Endometrial microvascular endothelial cells (primary cell): ENCODE measurements around the gene LRRC32. TPM values are rescaled to one million over a fixed set of nuclear protein-coding genes. Genes with fewer than 3 reads are reported as not detected.

Experiments used
- in situ Hi-C: cut with HindIII; loops from 2 replicates; pipeline ENCODE4 v1.10.0; 2017; ENCODE audit warnings: low sequenced_read_pairs, low pct_unique_long_range_greater_than_20kb; ENCODE audit errors: inconsistent ontology term
- total RNA-seq: library from RNA; depleted of rRNA; stranded (reverse); fragments of >200 nt; gene quantifications from one replicate; pipeline ENCODE4 v1.2.3, GENCODE V29; 2015; ENCODE audit errors: inconsistent ontology term

The LRRC32 gene
- total RNA-seq, 1 donor from 2014 or later = 53.6 TPM

DNA sequence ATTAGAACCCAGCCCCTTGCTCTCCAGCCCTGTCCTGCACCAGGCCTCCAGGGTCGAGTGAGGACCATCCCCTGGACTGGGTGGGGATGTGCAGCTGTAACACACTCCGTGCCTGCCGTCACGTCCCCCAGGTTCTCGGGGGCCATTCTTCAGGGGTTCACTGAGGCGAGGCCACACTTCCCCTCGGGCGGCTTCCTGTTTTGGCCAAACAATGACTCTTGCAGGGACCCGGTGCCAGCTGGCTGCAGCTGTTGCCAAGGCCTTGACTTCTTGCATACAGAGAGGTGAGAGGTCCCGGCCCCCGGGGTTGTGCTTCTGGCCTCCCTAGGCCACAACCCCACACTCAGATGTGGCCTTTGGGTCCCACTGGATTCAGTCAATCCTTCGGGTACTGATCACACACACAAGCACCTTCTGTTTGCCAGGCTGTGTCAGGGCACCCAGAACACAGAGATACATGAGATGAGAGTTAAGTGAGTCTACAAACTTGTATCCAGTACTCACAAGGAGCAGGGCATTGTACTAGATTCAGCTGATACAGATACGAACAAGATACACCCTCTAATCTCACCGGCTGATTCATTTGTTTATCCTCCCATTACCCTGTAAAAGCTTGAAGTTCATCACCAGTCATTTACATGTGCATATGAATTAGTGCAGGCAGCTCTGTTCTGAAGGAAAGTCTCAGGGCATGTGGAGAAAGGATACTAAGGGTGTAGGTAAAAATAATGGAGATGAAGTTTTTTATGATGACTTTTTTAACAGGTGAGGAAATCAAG is 32.9 kb downstream of the LRRC32 start:
- in situ Hi-C loops = no loop called here

DNA sequence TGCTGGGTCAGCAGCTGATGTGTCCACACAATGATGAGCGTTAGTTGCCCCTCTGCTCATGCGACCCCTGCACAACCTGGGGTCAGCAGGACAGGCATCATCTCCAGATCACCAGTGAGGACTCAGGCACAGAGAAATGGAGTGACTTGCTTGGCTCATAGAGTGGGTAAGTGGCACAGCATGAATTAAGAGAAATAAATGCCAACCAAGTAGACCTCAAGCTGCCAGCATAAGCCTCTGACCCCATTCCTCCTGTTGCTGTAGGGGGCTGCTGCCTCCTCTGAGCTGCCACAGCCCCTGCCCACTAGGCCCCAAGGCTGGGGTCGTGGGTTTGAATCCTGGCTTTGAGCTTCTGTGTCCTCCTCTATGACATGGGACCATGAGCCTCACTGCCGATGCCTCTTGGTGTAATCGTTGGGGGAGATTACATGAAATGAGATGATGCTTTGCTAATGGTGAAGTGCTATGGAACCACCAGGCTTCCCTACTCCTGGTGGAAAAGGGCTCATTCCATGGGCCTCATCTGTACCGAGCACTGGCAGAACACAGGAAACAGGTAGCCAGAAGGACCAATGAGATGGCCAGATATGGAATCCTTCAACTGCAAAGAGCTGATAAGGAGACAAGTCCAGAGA is 33.6 kb downstream of the LRRC32 start:
- in situ Hi-C loops = no loop called here

DNA sequence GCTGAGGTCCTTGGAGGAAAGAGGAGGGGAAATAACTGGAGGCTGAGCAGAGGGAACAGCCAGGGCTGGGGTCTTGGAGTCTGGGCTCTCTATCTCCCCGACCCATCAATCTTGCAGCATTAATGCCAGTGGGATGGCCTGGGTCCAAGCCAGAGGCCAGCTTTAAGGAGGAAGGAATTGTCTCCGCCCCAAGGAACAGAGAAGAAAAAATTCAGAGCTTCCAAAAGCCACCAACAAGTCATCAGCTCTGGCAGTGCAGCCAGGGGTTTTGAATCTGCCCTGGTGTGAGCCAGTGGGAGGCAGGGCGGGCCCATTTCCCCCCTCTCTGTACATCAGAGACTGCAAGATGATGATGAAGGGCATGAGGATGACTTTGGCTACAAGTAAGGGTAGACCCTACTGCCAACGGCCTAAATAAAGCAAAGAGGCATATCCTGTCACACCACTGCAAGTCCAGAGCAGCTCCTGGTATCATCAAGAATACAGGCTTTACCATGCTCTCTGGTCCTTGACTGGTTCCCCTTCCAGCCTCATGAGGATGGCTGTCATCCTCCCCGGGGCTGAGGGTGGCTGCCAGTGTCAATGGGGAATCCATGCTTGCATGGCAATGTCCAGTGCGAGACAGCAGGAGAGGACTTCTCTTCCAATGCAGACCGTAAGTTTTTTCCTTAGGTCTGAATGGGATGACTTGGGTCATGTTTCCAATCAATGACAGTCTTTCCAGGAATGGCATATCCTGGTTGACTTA is 34.4 kb downstream of the LRRC32 start:
- in situ Hi-C loops = no loop called here

DNA sequence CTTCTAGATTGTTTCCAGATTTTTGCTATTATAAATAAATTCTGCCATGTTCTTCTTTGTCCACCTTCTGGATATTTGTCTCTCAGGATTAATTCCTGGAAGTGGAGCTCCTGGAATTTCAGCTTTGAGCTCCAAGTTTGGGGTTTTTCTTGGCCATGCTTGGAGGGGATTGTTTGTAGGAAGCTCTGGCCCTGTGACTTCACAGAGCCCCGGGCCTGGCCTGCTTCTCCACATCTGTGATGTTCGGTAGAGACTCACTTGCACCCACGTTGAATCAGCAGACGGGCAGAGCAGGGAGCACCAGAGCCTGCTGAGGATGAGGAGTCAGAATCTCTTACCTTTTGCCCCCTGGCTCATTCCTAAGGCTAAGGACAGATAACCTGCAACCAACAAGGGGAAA is 35.7 kb downstream of the LRRC32 start:
- in situ Hi-C loops = no loop called here

GRCh38 chr11:76632492-76632891 is 38.1 kb downstream of the LRRC32 start:
- in situ Hi-C loops = no loop called here

DNA sequence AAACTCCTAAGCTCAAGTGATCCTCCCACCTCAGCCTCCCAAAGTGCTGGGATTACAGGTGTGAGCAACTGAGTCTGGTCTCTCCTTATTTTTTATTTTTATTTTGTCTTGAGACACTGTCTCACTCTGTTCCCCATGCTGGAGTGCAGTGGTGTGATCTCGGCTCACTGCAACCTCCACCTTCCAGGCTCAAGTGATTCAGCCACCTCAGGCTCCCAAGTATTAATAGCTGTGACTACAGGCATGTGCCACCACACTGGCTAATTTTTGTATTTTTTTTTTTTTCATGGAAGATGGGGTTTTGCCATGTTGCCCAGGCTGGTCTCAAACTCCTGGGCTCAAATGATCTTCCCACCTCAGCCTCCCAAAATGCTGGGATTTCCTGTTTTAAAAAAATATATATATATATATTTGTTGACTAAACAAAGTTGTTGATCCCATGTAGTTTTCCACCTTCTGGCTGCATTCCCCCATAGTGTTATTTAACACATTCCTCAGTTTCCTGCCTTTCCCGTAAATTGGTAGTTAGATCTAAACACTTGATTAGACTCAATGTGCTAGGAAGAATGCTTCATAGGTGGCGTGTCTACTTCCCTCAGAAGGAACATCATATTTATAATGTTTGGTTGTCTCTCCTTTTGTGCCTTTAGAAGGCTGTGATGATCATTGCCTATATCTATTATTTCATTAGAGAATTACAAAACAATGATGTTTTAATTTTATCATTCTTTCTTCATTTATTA is 38.8 kb downstream of the LRRC32 start:
- in situ Hi-C loops = no loop called here

DNA sequence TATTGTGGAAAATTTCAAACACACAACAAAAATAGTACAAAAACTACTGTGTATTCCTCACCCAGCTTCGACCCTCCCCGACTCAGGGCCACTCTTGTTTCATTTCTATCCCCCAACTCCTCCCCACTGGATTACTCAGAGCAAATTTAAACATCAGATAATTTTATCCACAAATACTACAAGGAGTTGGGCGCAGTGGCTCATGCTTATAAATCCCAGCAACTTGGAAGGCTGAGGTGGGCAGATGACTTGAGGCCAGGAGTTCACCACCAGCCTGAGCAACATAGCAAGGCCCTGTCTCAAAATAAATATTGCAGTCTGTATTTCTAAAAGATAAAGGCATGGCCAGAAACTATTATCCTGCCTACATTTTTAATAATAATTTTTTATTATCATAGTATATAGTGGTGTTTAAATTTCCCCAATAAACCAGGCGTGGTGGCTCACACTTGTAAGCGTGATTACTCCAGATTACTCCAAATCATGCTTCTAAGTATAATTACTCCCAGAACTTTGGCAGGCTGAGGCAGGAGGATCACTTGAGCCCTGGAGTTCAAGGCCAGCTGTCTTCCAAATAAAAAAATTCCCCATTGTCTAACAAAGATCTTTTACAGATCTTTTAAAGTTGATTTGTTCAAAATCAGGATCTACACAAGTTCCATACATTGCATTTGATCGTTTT is 39.8 kb downstream of the LRRC32 start:
- in situ Hi-C loops = no loop called here

DNA sequence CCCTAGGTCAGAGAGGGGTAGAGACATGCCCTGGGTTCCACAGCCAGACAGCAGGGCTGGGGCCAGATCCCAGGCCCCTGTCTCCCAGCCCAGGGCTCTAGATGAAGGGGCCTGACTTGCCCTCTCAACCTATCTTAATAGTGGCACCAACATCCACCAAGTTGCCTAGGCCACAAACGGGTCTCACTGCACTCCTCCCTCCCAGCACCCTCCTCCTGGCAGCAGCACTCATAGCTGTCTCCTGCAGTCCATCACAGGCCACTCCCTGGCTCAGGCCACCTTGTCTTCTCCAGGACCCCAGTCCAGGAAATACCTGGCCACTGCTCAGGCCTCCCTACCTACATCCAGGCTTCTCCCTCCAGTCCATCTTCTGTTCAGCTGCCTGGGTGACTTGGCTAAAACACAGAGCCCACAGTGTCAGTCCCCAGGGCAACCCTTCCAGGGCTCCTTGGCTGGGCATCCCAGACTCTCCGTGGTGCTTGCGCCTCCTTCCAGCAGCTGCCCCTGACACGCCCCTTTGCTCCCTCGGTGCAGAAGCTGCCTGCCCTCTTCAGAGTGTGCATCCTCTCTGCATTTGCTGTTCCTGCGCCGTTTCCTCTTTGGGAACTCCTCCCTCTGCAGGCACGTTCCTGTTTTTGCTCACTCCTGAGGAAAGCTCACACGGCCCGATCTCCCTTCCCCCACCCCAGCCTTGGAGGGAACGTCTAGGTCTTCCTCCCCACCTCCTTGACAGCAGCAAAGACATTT is 40.5 kb downstream of the LRRC32 start:
- in situ Hi-C loops = loop anchor here (5.0 kb wide), 1 partner anchor 47 kb away; no protein-coding TSS in a partner anchor

GRCh38 chr11:76629116-76629852 is 41.3 kb downstream of the LRRC32 start:
- in situ Hi-C loops = loop anchor here (5.0 kb wide), 1 partner anchor 48 kb away; no protein-coding TSS in a partner anchor

GRCh38 chr11:76628408-76628947 is 42.1 kb downstream of the LRRC32 start:
- in situ Hi-C loops = loop anchor here (5.0 kb wide), 1 partner anchor 49 kb away; no protein-coding TSS in a partner anchor

- in situ Hi-C loops = loop anchor here (5.0 kb wide), 1 partner anchor 50 kb away; no protein-coding TSS in a partner anchor
Measured at GRCh38 chr11:76627606-76628005, 42.9 kb downstream of the LRRC32 start.

DNA sequence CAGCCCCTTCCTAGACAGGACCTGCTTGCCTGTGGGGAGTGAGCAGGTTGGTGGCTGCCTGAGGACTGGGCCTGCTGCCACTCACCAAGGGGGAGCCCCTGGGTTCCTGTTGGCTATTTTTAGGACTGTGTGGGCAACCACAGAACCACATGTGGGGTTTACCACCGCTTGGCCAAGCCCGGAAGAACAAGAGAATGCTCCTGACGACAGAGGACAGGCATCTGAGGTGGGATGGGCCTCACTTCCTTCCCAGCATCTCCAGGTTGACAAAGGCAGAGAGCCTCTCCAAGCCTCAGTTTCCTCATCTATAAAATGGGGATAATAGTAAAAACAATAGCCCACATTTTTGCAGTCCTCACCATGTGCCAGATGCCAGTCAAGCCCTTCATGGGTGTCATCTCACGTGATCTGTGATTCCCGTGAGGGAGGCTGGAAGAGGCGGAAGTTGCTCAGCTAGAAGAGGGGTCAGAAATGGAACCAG is 43.6 kb downstream of the LRRC32 start:
- in situ Hi-C loops = loop anchor here (5.0 kb wide), 1 partner anchor 50 kb away; no protein-coding TSS in a partner anchor

DNA sequence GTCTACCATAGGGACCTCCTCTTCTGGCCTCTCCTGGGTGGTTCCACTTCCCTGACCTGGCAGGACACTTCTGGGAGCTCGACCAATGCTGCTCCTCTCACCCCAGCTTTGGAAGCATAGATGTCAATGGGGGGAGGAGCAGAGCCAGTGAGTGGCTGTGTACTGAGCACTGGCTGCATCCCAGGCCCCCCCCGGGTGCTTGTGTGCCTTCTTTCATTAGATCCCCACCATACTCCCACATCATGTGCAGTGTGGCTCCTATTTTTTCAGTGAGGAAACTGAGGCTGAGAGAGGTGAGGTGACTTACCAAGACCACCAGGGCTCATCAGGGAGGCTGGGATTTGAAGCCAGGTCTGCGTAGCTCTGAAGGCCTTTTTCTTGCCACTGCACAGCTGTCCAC is 44.3 kb downstream of the LRRC32 start:
- in situ Hi-C loops = loop anchor here (5.0 kb wide), 1 partner anchor 51 kb away; no protein-coding TSS in a partner anchor

- in situ Hi-C loops = loop anchor here (5.0 kb wide), 1 partner anchor 52 kb away; no protein-coding TSS in a partner anchor
Measured at GRCh38 chr11:76625472-76626186, 44.9 kb downstream of the LRRC32 start.

GRCh38 chr11:76624500-76625379 is 45.8 kb downstream of the LRRC32 start:
- in situ Hi-C loops = loop anchor here (5.0 kb wide), 1 partner anchor 53 kb away; no protein-coding TSS in a partner anchor
